ENCODE data around the gene CDCA3.
A peak's percentile ranks its signal among the peaks of the same experiment; 100 is the strongest.

CDCA3 gene

DNA sequence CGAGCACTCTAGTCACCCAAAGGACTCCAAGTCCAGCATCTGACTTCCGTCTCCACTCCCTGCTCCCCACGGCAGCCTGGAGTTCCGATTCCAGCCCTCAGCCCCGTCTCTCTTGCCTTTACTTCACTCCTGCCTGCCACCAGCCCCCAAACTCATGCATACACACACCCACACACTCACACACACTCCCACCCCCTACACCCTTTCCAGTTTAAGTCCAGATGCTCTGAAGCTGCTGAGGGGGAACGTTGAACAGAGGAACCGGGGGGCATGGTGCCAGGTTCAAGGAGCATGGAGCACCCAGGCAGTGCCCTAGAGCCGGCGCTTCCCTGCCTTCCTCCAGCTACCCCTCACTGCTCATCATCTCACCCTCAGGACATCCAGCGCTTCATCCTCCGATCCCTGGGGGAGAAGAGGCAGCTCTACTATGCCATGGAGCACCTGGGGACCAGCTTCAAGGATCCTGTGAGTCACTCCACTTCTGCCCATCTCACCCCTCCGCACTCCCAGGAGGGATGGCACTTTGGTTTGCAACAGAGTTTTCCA lies 19.6 kb downstream of the CDCA3 start:
- DNase-seq = no peak

DNA sequence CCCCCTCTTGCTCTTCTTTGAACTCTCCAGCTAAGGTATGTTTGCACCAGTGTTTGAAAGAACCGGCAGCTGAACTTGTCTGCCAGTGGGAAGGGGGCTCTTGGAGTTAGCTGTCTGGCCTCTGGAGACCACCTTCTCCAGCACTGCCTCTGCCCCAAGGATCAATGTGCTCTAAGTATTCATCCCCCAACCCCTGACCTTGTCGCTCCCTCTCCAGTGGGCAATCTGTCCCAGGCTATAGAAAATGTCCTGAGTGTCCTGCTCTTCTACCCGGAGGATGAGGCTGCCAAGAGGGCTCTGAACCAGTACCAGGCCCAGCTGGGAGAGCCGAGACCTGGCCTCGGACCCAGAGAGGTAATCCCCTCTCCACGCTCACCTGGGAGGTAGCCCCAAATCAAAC lies 20.1 kb downstream of the CDCA3 start:
- DNase-seq = no peak

DNA sequence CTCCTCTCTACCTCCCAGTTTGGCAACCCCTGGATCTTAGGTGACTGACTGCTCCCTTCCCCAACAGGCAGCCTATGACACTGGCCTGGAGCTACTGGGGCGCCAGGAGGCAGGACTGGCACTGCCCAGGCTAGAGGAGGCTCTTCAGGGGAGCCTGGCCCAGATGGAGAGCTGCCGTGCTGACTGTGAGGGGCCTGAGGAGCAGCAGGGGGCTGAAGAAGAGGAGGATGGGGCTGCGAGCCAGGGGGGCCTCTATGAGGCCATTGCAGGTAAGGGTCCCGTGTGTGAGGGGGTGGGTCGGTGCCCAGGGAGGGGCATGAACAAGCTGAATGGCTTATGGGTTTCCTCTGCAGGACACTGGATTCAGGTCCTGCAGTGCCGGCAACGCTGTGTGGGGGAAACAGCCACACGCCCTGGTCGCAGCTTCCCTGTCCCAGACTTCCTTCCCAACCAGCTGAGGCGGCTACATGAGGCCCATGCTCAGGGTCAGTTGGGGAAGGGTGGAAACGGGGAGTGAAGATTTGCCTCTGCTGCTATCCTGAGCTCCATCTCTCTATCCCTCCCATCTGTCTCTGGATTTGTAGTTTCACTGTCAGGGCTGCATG lies 20.7 kb downstream of the CDCA3 start:
- no peak for DNase-seq

DNA sequence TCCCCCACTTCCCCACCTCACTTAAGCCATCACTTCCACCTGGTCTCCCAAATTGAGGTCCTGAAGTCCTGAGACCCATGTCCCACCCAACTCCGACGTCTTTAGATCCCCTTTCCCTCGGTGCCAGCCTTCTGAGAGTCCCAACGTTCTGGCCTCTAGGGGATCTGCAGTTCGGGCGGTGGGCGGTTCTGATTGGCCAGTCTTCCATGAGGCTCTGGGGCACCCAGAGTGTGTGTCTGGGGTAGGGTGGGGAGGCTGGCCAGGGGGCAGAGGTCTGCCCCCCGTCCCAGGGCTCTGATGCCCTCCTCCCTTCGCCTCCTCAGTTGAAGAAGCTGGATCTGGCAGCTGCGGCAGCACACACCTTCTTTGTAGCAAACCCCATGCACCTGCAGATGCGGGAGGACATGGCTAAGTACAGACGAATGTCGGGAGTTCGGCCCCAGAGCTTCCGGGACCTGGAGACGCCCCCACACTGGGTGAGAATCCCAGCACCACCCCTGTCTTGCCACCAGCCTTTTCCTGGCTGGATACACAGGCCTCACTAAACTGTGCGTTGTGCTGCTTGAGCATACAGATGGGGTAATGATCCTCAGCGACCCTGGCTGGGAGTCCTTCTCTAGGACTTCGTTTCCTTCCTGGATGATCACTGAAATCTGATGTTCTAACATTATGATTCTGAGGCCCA lies 21.4 kb downstream of the CDCA3 start:
- DNase-seq = no peak

DNA sequence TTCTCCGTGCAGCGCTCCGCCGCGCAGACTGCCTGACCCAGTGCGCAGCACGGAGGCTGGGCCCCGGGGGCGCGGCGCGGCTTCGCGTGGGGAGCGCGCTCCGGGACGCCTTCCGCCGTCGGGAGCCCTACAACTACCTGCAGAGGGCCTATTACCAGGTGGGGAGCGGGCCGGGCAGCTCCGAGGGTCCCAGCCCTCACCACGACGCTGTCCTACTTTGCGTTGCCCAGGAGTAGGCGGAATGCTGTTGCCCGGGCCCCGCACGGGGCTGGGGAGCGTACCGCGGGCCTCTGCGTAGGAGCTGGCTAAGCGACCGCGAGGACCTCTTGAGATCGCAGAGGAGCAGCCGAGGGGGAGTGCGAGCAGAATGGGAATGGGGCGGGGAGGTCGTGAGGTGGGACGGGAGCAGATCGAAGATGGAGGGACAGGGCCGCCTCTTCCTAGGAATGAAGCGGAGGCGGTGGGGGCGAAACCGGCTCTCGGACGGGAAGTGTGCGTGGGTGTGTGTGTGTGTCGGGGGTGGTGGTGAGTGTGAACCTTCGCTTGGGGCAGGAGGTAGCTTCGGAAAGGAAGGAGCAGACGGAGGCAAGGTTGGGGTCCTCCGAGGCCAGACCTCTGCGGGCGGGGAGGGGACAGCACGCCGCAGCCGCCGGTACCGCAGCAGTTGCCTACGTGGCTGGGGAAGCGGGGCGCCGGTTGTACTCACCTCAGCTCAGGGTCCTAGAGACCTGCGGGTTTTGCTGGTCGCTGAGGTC lies 22.1 kb downstream of the CDCA3 start:
- DNase-seq = peak; percentile 89

DNA sequence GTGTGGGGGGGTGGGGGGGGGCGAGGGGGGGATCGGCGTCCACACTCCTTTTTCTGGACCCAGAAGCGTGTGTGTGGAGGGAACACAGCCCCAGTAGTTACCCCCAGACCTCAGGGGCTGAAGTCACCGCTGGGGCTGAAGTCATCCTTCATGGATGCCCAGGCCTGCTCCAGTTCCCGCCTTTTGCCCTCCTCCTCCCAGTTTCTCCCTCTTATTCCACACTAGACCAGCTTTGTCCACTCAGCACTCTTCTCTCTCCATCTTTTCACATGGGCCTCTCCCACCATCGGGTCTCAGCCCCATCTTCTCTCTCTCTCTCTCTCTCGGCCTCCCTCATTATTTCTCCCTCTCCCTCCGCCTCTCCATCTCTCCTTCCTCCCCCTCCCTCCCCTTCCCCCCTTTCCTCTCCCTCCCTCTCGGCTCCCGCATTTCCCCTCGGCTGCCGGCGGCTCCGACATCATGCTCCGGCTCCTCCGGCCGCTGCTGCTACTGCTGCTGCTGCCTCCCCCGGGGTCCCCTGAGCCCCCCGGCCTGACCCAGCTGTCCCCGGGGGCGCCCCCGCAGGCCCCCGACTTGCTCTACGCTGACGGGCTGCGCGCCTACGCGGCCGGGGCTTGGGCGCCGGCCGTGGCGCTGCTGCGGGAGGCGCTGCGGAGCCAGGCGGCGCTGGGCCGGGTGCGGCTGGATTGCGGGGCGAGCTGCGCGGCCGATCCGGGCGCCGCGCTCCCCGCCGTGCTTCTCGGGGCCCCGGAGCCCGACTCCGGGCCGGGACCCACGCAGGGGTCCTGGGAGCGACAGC lies 22.9 kb downstream of the CDCA3 start, which contains the start of gene P3H3:
Gene P3H3, plus strand, starts transcription at position 426 of the 799 bp plus-strand sequence. Its CDS starts 34 bp downstream, at position 460.
- DNase-seq = peak; percentile 98

DNA sequence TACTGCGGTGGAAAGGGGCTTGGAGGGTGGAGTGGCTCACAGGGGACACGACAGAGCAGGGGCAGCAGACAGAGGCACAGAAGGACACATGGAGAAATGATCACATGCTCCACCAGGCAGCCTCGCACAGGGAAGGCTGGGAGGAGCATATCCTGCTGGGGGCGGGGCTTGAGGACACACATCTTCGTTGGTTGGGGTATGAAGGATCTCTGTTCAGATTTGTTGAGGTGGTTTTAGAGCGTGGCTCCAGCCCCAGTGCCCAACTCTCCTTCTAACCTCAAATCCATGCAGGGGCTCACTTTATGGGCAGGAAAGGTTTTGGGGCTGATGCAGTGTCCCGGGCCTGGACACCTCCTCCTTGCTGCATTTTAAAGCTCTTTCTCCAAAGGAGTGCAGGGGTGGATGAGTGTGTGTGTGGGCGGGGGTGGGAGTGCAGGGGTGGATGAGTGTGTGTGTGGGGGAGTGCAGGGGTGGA lies 23.6 kb downstream of the CDCA3 start:
- peak; percentile 100 for DNase-seq

DNA sequence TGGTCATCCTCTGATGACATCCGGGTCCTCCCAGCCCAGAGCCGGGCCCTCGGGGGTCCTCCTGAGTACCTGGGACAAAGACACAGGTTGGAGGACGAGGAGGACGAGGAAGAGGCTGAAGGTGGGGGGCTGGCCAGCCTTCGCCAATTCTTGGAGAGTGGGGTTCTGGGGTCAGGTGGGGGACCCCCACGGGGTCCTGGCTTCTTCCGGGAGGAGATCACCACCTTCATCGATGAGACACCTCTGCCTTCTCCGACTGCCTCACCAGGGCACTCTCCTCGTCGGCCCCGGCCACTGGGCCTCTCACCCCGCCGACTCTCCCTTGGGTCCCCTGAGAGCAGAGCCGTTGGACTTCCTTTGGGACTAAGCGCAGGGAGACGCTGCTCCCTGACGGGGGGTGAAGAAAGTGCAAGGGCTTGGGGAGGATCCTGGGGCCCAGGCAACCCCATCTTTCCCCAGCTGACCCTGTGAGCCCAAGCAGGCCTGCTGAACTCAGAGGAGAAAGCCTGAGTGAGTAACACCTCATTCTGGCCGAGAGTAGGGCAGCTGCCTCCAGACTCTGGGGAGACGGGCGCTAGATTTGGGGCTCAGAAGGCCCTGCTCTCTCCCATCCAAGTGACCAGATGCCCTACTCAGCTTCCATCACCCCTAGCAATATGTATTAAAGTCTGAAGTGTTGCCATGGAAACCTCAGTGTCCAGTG lies 24.2 kb downstream of the CDCA3 start:
- DNase-seq = no peak

DNA sequence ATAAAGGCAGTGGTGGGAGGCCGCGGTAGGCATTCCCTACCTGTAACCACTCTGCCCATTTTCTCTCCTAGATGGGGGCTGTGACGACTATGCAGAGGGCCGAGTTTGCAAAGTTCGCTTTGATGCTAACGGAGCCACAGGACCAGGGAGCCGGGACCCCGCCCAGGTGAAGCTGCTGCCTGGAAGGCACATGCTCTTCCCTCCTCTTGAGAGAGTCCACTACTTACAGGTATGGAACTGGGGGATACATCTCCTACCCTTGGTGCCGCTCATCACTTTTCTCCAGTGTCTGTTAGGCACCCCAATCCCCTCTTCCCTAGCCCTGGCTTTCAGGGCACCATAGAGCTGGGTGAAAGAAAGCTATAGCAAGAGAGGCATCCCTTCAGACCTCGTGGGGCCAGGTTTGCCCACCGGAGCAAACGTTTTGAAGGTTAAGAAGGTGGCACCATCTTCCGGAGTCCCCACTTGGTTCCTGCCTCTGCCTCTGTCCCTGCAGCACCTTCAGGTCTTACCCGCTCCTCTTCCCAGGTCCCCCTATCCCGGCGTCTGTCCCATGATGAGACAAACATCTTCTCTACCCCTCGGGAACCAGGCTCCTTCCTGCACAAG lies 24.9 kb downstream of the CDCA3 start:
- no peak for DNase-seq

DNA sequence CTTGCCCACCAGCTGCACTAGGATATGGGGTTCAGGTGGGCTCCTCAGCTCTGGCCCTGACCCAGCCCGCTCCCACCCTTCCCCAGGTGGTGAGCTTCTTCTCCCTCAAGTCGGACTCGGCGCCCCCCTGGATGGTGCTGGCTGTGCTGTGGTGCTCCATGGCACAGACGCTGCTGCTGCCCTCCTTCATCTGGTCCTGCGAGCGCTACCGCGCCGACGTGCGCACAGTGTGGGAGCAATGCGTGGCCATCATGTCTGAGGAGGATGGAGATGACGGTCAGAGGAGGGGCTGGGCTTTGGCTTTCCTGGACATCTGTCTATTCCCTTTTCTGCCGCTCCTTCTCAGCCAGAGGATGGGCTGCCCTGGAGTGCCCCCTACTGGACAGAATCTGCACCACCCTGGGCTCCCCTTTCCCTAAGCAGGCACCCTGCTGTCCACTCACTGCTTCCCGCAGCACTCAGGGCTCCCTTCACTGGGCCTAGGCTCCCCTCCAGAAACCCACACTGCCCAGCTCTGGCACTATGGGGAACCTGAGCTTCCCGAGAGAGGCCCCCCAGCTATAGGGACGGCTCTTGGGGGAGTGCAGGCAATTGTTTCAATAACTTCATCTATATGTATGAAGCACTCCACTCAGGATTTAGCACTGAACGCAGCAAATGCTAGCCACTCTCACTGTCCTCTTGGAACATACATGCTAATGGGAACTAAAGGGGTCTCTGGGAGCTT lies 25.5 kb downstream of the CDCA3 start:
- peak; percentile 69 for DNase-seq

DNA sequence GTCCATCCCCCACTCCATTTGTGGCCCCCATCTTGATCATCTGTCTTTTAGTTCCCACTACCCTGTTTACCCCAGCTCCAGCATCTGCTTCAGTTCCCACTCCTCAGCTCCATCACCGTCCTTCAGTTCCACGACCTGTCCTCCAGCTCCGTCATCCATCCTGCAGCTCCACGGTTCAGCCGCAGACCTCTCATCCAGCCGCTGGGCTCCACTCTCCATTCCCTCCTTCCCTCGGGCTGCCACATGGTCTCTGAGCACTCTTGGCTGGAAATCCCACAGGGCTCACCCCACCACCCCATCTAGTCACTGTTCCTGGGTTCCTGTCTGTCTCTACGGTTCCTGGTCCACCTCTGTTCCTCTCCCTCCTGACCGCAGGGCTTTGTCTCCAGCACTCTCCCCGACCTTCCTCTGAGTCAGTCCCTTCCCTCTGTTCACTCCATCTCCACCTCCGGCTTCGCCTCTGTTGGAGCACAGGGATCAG lies 26.1 kb downstream of the CDCA3 start:
- no peak for DNase-seq

DNA sequence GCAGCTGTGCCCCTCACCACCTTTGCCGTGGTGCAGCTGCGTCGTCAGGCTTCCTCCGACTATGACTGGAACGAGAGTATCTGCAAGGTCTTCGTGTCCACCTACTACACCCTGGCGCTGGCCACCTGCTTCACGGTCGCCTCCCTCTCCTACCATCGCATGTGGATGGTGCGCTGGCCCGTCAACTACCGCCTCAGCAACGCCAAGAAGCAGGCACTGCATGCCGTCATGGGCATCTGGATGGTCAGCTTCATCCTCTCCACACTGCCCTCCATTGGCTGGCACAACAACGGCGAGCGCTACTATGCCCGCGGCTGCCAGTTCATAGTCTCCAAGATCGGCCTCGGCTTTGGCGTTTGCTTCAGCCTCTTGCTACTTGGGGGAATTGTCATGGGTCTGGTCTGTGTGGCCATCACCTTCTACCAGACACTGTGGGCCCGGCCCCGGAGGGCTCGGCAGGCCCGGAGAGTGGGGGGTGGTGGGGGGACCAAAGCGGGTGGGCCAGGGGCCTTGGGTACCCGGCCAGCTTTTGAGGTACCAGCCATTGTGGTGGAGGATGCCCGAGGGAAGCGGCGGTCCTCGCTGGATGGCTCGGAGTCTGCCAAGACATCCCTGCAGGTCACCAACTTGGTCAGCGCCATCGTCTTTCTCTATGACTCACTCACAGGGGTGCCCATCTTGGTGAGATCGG lies 26.9 kb downstream of the CDCA3 start:
- no peak for DNase-seq

DNA sequence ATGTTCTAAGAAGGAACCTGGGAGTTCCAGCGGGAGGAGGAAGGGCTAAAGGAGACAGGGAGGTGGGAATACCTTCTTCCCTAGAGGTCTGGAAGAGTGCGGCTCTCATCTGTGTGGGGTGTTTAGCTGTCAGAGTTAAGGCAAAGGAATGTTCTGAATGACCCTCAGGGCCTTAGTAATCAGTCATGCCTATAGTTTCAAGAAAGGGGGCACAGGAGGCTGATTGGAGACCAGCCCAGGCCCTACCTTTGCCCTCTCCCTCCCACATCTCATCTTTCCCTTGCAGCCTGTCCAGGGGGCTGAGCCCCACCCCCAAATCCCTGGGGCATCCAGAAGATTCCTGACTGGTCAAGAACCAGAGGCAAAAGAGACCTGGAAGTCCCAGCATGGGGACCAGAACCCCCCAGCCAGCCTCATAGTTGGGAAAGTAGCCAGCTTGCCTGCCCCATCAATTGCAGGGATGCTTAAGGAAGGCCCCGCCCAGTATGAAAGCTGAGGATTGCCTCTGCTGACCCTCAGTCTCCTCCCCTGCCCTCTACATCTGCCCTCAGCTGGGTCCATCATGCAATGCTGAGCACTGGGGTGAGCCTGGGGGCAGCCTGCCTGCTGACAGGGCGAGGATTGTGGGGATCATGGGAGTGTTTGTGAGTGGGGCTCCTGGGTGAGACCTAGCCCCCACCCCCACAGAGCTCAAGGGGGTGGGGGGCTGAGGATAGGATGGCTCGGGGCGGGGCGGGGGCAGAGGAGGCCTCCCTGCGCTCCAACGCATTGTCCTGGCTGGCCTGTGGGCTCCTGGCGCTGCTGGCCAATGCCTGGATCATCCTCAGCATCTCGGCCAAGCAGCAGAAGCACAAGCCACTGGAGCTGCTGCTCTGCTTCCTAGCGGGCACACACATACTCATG lies 27.7 kb downstream of the CDCA3 start:
- no peak for DNase-seq

DNA sequence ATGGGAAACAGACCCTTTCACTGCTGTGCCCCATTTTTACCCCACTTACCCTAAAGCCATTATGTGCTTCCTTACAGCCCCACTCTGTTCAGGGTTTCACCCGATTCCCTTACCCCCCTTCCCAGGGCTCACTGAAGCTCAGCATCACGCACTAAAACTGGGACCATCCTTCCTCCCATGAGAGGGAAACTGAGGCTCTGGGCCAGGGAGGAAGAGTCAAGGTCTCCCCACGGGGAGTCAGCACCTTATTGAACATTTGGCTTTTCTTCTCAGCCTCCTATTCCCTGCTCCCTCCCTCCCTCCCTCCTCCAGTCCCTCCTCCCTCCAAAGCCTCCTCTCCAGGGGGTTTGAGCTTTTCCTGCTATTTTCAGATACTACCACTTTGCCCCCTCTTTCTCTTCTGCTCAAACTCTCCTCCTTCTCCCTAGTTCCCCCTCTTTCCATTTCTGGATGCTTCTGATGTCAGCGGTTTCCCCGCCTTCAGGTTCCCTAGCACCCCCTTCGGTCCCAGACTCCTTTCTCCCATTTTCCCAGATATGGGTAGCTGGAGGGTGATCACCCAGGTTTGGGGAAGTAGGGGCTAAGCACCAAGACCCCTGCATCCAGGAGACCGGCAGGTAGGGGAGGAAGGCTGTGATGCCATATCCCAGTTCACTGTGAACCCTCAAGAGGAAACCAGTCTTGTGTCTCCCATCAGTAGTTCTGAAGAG lies 28.5 kb downstream of the CDCA3 start:
- no peak for DNase-seq

DNA sequence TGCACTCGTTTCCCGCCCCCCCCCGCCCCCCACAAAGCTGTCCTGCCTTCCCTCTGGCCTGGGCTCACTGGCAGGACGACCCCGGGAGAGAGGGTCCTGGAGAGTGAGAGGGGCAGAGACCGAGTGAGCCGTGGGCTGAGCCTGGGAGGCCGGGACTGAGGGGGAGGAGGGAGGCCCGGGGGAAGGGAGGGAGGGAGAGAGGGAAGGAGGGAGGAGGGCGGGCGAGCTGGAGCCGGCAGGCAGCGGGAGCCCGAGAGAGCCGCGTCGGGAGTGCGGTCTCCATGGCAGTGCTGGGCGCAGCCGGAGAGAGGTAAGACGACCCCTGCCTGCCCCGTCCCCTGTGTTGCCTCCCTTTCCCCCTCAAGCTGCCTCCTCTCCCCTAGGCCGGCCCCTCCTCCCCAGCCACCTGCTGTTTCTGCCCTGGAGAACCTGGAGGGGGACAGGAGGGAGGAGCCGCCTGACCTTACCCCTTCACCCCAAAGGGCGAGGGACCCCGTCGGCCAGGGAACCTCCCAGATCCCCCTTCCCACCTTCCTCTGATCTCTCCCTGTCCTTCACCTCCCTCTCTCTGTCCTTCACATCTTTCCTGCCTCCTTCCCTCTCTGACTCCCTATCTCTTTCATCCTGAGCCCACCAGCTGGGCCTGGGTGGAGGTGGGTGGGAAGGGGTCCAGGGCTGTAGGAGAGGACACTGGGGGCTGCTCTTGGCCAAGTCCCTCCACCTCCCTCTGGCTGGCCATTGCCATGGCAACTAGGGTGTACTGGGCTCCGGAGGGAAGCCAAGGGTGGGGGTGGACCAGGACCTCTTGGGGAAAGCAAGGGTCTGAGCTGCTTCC lies 29.3 kb downstream of the CDCA3 start, which contains the start of gene GPR162:
Gene GPR162, plus strand, starts transcription at position 231 of the 835 bp plus-strand sequence. CDS start 2,078 bp downstream, outside the sequence.
- peak; percentile 100 for DNase-seq

DNA sequence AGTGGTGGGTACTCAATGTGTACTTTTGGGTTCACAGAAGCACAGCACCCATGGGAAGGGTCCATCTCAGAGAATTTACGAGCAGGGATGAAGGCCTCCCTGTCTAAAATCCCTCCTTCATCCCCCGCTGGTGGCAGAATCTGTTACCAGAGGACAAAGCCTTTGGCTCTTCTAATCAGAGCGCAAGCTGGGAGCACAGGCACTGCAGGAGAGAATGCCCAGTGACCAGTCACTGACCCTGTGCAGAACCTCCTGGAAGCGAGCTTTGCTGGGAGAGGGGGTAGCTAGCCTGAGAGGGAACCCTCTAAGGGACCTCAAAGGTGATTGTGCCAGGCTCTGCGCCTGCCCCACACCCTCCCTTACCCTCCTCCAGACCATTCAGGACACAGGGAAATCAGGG lies 30.9 kb downstream of the CDCA3 start:
- no peak for DNase-seq
